ENCODE results near the gene PATE4. TPM values are rescaled to one million over a fixed set of nuclear protein-coding genes. Genes with fewer than 3 reads are reported as not detected.
"Not testable (repeated sequence)": the region's sequence is repeated elsewhere in the genome, so short reads cannot be mapped to it uniquely, and the experiment has no call there.

PATE4 gene
- total RNA-seq, 1 donor, result not detected

DNA sequence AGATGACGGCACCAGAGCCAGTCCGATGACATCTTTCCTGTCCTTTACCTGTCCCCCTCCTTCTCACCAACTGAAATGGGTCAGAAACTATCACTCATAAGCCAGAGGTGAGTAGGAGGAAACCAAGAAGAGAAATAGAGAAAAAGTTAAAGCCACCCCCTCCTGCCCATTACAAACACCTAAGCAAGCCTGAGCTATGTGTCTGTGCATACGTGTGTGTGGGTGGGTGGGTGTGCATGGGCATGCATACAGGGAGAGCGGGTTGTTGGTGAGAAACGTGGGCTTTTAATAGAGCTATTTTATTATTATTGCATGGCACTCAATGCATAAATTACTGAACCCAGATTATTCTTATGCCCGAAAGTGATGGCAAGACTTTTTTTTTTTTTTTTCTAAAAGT lies 2.6 kb downstream of the PATE4 start:
- Histone ChIP-seq H3K36me3 (ENCODE audit: insufficient read depth, low read length) (no peaks in the 10 kb centered on the region), H4K20me1 (ENCODE audit: insufficient read depth, low read length) (no peaks in the 10 kb centered on the region), H3K4me1 (ENCODE audit: insufficient read depth, low read length) (no peaks in the 10 kb centered on the region), H2AFZ (ENCODE audit: low read length) (no peak overlapping the region), H3K9me3 (ENCODE audit: low read depth, low read length) (no peaks in the 10 kb centered on the region), H3K27me3 (ENCODE audit: insufficient read depth, low read length) (no peaks in the 10 kb centered on the region), H3K4me2 (ENCODE audit: insufficient read depth, low read length) (no peak overlapping the region), H3K79me2 (ENCODE audit: insufficient read depth, low read length) (no peaks in the 10 kb centered on the region), H3K4me3 (ENCODE audit: insufficient read depth, low read length) (no peak overlapping the region), H3K27ac (ENCODE audit: low read depth, low read length) (no peak overlapping the region)
- DNase-seq (ENCODE audit: insufficient read length, low spot score, missing footprints), result no peak
- TF ChIP-seq, protein P1, sequence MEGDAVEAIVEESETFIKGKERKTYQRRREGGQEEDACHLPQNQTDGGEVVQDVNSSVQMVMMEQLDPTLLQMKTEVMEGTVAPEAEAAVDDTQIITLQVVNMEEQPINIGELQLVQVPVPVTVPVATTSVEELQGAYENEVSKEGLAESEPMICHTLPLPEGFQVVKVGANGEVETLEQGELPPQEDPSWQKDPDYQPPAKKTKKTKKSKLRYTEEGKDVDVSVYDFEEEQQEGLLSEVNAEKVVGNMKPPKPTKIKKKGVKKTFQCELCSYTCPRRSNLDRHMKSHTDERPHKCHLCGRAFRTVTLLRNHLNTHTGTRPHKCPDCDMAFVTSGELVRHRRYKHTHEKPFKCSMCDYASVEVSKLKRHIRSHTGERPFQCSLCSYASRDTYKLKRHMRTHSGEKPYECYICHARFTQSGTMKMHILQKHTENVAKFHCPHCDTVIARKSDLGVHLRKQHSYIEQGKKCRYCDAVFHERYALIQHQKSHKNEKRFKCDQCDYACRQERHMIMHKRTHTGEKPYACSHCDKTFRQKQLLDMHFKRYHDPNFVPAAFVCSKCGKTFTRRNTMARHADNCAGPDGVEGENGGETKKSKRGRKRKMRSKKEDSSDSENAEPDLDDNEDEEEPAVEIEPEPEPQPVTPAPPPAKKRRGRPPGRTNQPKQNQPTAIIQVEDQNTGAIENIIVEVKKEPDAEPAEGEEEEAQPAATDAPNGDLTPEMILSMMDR (IDR thresholded peaks at IDR 0.05; ENCODE audit: extremely low read depth, low read depth, low read length), result no peak

GRCh38 chr11:125842321-125842948 lies 9.3 kb downstream of the PATE4 start:
- Histone ChIP-seq H2AFZ (ENCODE audit: low read length) (no peak overlapping the region), H3K36me3 (ENCODE audit: insufficient read depth, low read length) (no peaks in the 10 kb centered on the region), H4K20me1 (ENCODE audit: insufficient read depth, low read length) (no peaks in the 10 kb centered on the region), H3K4me1 (ENCODE audit: insufficient read depth, low read length) (no peaks in the 10 kb centered on the region), H3K79me2 (ENCODE audit: insufficient read depth, low read length) (no peaks in the 10 kb centered on the region), H3K4me2 (ENCODE audit: insufficient read depth, low read length) (no peak overlapping the region), H3K9me3 (ENCODE audit: low read depth, low read length) (no peaks in the 10 kb centered on the region), H3K27me3 (ENCODE audit: insufficient read depth, low read length) (no peaks in the 10 kb centered on the region), H3K27ac (ENCODE audit: low read depth, low read length) (no peak overlapping the region), H3K4me3 (ENCODE audit: insufficient read depth, low read length) (no peak overlapping the region)
- DNase-seq (ENCODE audit: insufficient read length, low spot score, missing footprints), result no peak
- TF ChIP-seq, protein P1 (IDR thresholded peaks at IDR 0.05; ENCODE audit: extremely low read depth, low read depth, low read length), result no peak

GRCh38 chr11:125846188-125846587 lies 13.1 kb downstream of the PATE4 start:
- H4K20me1 ChIP-seq (ENCODE audit: insufficient read depth, low read length), result no peaks in the 10 kb centered on the region
- TF ChIP-seq, protein P1 (IDR thresholded peaks at IDR 0.05; ENCODE audit: extremely low read depth, low read depth, low read length), result no peak
- H3K9me3 ChIP-seq (ENCODE audit: low read depth, low read length), result no peaks in the 10 kb centered on the region
- H3K27ac ChIP-seq (ENCODE audit: low read depth, low read length), result no peak overlapping the region
- H3K4me2 ChIP-seq (ENCODE audit: insufficient read depth, low read length), result no peak overlapping the region
- no peaks in the 10 kb centered on the region for H3K79me2 ChIP-seq (ENCODE audit: insufficient read depth, low read length)
- H3K4me1 ChIP-seq (ENCODE audit: insufficient read depth, low read length), result no peaks in the 10 kb centered on the region
- no peak for DNase-seq (ENCODE audit: insufficient read length, low spot score, missing footprints)
- no peaks in the 10 kb centered on the region for H3K27me3 ChIP-seq (ENCODE audit: insufficient read depth, low read length)
- no peak overlapping the region for H3K4me3 ChIP-seq (ENCODE audit: insufficient read depth, low read length)
- no peak overlapping the region for H2AFZ ChIP-seq (ENCODE audit: low read length)
- H3K36me3 ChIP-seq (ENCODE audit: insufficient read depth, low read length), result no peaks in the 10 kb centered on the region

GRCh38 chr11:125857670-125858069 lies 24.6 kb downstream of the PATE4 start:
- H3K27me3 ChIP-seq (ENCODE audit: insufficient read depth, low read length); H3K9me3 ChIP-seq (ENCODE audit: low read depth, low read length); H3K4me1 ChIP-seq (ENCODE audit: insufficient read depth, low read length); H3K79me2 ChIP-seq (ENCODE audit: insufficient read depth, low read length); H3K36me3 ChIP-seq (ENCODE audit: insufficient read depth, low read length); H3K4me3 ChIP-seq (ENCODE audit: insufficient read depth, low read length); H2AFZ ChIP-seq (ENCODE audit: low read length); DNase-seq (ENCODE audit: insufficient read length, low spot score, missing footprints); H3K4me2 ChIP-seq (ENCODE audit: insufficient read depth, low read length); H3K27ac ChIP-seq (ENCODE audit: low read depth, low read length); H4K20me1 ChIP-seq (ENCODE audit: insufficient read depth, low read length): not testable (repeated sequence)

DNA sequence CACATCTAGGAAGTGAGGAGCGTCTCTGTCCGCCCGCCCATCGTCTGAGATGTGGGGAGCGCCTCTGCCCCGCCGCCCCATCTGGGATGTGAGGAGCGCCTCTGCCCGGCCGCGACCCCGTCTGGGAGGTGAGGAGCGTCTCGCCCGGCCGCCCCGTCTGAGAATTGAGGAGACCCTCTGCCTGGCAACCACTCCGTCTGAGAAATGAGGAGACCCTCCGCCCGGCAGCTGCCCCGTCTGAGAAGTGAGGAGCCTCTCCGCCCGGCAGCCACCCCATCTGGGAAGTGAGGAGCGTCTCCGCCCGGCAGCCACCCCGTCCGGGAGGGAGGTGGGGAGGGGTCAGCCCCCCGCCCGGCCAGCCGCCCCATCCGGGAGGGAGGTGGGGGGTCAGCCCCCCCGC lies 29.7 kb downstream of the PATE4 start:
- not testable (repeated sequence) for H3K9me3 ChIP-seq (ENCODE audit: low read depth, low read length); H2AFZ ChIP-seq (ENCODE audit: low read length); H3K4me3 ChIP-seq (ENCODE audit: insufficient read depth, low read length); H3K36me3 ChIP-seq (ENCODE audit: insufficient read depth, low read length); H3K27me3 ChIP-seq (ENCODE audit: insufficient read depth, low read length); DNase-seq (ENCODE audit: insufficient read length, low spot score, missing footprints); H3K79me2 ChIP-seq (ENCODE audit: insufficient read depth, low read length); H4K20me1 ChIP-seq (ENCODE audit: insufficient read depth, low read length); H3K4me1 ChIP-seq (ENCODE audit: insufficient read depth, low read length); H3K4me2 ChIP-seq (ENCODE audit: insufficient read depth, low read length); H3K27ac ChIP-seq (ENCODE audit: low read depth, low read length)

DNA sequence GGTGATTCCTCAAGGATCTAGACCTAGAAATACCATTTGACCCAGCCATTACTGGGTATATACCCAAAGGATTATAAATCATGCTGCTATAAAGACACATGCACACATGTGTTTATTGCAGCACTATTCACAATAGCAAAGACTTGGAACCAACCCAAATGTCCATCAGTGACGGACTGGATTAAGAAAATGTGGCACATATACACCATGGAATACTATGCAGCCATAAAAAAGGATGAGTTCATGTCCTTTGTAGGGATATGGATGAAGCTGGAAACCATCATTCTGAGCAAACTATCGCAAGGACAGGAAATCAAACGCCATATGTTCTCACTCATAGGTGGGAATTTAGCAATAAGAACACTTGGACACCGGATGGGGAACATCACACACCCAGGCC lies 32.2 kb downstream of the PATE4 start:
- not testable (repeated sequence) for H3K4me3 ChIP-seq (ENCODE audit: insufficient read depth, low read length); H3K27ac ChIP-seq (ENCODE audit: low read depth, low read length); H3K79me2 ChIP-seq (ENCODE audit: insufficient read depth, low read length); H4K20me1 ChIP-seq (ENCODE audit: insufficient read depth, low read length); DNase-seq (ENCODE audit: insufficient read length, low spot score, missing footprints); H2AFZ ChIP-seq (ENCODE audit: low read length); H3K36me3 ChIP-seq (ENCODE audit: insufficient read depth, low read length); H3K27me3 ChIP-seq (ENCODE audit: insufficient read depth, low read length); H3K4me2 ChIP-seq (ENCODE audit: insufficient read depth, low read length); H3K9me3 ChIP-seq (ENCODE audit: low read depth, low read length); H3K4me1 ChIP-seq (ENCODE audit: insufficient read depth, low read length)
